HL-60/S4 treated with phorbol 12-myristate 13-acetate at 8.2 ng/mL for 4 days and 3 days (cell line): ENCODE data around the gene RPL18.

Experiments used
- in situ Hi-C: fragments of 300-500 bp; cut with MboI; formaldehyde crosslinking; loops from 2 replicates; pipeline ENCODE4 v1.15.0; 2022; ENCODE audit warnings: low sequenced_read_pairs

The RPL18 gene

DNA sequence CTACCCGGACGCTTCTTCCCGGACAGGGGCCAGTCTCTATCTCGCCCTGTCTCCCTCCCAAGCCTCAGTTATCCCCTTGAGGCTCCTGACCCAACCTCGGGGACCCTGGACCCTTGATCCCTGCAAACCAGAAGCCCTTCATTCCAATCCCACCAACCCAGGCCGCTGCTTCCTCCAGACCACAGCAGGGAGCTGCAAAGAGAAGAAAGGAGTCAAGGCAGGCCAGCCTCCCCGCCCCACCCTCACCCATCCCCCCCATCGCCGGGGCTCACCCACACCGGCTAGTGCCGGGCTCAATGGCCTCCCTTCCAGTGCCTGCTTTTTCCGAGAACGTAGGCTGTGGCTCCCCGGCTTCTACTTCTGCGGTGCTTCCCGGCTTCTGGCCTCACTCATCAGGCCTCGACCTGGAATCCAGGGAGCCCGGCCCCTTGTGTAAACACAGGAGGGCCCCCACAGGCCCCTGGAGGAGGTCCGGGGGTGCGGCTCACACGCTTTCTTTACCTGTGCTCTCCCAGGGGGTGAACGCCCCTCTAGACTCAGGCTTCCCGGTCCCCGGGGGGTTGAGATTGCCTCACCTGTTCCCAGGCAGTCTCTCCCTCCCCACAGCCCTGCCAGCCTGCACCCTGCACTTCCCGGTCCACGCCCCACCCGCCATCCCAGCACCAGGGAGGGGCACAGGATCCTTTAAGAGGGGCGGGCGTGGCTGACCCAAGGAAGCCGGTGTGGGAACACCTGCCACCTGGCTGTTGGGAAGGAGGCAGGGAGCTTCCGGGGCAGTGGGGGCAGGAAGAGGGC is 4.3 kb downstream of the RPL18 start, which contains the start of gene FAM83E:
Gene FAM83E, minus strand, starts transcription at position 641 of the 795 bp plus-strand sequence. CDS start 1,704 bp downstream, outside the sequence.
- in situ Hi-C loops = no loop called here

- in situ Hi-C loops = no loop called here
Observed at GRCh38 chr19:48613852-48614435, 5.0 kb downstream of the RPL18 start.

DNA sequence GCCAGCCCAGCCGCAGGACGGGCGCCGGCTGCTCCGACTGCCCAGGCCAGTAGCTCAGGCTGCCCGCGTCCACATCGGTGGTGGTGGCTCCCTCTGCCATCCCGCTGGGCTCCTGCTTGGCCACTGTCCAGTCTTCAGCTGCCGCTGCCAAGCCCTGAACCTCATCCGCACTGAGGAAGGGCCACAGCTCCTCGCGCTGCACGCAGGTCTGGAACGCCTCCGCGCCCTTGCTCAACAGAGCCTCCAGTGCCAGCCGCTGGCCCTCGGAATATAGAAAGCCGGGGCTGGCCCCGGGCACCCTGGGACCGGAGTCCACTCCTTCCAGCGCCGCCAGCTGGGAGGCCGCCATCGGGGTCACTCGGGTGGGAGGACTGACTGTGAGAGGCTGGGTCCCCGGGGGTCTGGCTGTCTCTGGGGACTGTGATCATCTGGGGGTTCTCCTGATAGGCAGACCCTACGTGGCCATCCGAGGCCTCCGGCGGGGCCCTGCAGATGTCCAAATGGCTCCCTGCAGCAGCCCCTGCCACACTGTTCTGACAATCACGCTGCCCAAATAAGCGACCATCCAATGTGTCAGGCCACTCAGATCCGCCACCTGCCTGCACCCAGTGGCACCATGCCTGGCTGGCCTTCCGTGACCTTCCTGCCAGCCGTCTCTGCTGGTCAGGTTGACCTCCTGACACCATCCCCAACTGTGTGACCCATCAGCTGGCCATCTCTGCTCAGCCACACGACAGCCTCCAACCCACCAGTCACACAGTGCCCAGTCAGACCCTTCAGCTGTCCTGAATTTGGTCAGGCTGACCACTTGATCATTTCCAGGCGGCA is 5.7 kb downstream of the RPL18 start:
- in situ Hi-C loops = no loop called here

GRCh38 chr19:48611872-48612271 is 7.1 kb downstream of the RPL18 start:
- in situ Hi-C loops = no loop called here

DNA sequence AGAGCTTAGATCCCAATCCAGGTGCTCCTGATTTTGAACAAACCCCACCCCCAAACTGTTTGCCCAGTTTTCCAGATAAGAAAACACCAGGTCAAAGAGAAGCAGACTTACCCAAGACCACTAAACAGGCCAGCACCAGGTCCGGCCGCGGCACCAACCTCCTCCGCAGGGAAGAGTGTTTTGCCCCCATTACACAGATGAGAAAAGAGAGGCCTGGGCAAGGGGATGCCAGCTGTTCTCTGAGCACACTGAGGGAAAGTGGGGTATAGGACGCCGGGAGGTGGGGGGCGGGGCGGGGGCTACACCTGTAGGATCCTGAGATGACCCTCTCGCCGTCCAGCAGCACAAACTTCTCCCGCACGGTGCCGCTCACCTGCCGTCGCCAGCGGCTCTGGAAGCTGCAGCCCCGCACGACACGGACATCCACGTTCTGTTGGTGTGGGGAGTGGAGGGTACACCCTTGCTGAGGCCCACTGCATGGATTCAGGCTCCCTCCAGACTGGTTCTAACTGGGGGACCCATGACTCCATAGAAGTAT is 9.3 kb downstream of the RPL18 start:
- in situ Hi-C loops = no loop called here

GRCh38 chr19:48608798-48609263 is 10.1 kb downstream of the RPL18 start:
- in situ Hi-C loops = no loop called here

DNA sequence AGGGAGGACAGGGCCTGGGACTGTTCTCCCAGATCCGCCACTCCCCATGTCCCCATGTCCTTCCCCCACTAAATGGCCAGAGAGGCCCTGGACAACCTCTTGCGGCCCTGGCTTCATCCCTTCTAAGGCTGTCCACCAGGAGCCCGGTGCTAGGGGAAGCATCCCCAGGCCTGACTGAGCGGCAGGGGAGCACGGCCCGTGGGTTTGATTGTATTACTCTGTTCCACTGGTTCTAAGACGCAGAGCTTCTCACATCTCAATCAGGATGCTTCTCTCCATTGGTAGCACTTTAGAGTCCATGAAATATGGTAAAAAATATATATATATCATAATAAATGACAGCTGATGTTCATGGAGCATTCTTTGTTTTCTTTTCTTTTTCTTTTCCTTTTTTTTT is 11.6 kb downstream of the RPL18 start:
- in situ Hi-C loops = no loop called here

DNA sequence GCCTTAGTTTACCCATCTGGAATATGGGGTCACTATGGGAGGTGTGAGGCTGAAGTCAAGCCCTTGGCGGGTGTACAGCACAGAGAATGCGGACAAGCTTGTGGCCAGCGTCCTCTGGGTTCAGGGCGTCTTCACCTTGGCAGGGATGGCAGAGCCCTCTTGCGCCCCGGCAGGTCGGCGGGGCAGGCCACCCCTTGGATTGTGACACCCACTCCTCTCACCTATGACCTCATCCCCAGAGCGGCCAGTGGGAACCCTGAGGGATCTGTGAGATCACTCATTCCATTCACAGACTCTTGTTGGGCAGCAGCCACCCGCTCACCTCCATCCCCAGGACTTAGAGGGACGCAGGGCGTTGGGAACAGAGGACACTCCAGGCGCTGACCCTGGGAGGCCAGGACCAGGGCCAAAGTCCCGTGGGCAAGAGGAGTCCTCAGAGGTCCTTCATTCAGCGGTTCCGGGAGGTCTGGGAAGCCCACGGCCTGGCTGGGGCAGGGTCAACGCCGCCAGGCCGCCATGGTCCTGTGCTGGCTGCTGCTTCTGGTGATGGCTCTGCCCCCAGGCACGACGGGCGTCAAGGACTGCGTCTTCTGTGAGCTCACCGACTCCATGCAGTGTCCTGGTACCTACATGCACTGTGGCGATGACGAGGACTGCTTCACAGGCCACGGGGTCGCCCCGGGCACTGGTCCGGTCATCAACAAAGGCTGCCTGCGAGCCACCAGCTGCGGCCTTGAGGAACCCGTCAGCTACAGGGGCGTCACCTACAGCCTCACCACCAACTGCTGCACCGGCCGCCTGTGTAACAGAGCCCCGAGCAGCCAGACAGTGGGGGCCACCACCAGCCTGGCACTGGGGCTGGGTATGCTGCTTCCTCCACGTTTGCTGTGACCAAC is 12.3 kb downstream of the RPL18 start, which contains the start of gene SPACA4:
Gene SPACA4, plus strand, starts transcription at position 280 of the 896 bp plus-strand sequence. Its CDS starts 237 bp downstream, at position 517.
- in situ Hi-C loops = no loop called here

GRCh38 chr19:48603850-48604249 is 15.1 kb downstream of the RPL18 start:
- in situ Hi-C loops = no loop called here

DNA sequence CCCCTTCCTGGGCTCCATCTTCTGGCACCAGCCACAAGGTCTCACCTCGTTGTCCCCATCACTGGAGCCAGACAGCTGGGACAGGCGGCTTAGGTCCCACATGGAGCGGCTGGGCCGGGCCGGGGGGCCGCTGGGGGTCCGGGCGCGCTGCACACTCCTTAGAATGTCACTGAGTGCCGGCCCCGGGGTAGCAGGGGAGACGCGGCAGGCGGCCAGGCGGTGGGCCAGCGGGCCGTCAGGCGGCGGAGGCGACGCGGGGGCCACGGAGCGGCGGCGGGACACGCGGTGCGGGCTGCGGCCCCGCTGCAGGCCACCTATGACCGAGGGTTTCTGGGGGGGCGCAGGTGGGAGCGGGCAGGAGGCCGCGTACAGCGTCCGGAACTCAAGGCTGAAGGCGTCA is 15.5 kb downstream of the RPL18 start:
- in situ Hi-C loops = no loop called here

GRCh38 chr19:48603001-48603400 is 16.0 kb downstream of the RPL18 start:
- in situ Hi-C loops = no loop called here

GRCh38 chr19:48600679-48601417 is 18.1 kb downstream of the RPL18 start:
- in situ Hi-C loops = no loop called here

DNA sequence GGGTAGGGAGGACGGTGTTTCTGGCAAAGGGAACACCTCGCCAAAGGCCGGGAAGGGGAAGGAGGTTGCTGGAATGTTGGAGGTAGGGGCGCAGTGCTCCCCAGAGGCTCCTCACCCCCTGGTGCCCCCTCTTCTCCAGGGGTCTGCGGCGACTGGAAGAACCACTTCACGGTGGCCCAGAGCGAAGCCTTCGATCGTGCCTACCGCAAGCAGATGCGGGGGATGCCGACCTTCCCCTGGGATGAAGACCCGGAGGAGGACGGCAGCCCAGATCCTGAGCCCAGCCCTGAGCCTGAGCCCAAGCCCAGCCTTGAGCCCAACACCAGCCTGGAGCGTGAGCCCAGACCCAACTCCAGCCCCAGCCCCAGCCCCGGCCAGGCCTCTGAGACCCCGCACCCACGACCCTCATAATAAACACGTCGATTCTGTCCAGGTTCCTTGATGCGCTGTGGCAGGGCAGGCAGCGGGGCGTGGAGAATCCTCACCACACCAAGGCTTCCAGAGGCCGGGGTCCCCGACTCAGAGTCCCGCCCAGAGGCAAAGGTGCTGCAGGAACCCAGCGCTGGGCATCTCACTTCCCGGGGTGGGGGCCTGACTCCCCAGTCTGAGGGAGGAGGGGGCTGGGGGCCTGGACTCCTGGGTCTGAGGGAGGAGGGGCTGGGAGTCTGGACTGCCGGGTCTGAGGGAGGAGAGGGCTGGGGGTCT is 19.8 kb downstream of the RPL18 start:
- in situ Hi-C loops = loop anchor here (25.0 kb wide), 1 partner anchor 287 kb away; a partner anchor contains a TSS

- in situ Hi-C loops = loop anchor here (25.0 kb wide), 1 partner anchor 285 kb away; a partner anchor contains a TSS
Observed at GRCh38 chr19:48596679-48597465, 22.1 kb downstream of the RPL18 start.

DNA sequence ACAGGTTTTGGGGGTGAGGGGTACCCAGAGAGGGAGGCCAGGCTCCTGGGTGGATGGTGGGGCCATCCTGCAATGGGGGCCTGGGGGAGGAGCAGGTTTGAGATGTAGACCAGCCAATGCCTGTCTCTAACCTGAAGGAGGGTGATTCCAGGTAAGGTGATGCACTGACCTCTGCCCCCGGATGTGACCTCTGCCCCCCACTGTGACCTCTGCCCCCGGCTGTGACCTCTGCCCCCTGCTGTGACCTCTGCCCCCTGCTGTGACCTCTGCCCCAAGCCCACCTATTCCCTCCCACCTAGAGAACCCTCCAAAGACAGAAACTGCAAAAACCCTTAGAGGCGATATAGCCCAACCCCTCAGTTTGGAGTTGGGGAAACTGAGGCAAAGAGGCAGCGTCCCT is 22.7 kb downstream of the RPL18 start:
- in situ Hi-C loops = loop anchor here (25.0 kb wide), 1 partner anchor 284 kb away; a partner anchor contains a TSS

DNA sequence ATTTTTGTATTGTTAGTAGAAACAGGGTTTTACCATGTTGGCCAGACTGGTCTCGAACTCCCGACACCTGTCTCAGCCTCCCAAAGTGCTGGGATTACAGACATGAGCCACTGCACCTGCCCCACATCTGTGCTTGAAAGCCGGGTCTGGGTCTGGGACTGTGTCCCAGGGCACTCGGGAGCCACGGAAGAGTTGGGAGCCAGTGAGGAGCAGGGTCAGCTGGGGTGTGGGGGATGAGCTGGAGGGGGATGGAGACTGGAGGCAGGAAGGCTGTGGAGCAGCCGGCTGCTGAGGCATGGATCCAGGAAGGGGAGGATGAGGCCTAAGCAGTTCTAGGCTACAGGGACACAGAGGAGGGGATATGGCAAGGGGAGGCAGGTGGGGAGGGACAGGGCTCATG is 23.1 kb downstream of the RPL18 start:
- in situ Hi-C loops = loop anchor here (25.0 kb wide), 1 partner anchor 284 kb away; a partner anchor contains a TSS

DNA sequence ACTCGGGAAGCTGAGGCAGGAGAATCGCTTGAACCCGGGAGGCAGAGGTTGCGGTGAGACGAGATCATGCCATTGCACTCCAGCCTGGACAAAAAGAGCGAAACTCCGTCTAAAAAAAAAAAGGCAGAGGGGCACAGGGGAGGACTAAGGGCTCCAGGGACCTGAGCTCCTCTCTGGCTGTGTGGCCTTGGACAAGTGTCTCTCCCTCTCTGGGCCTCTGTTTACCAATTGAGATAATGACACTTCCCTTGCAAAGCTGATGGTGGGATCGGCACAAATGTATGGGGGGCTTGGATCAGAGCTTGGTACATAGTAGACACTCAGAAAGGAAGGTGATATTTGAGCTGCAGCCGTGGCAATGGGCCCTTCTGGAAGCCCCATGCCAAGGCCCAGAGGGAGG is 23.8 kb downstream of the RPL18 start:
- in situ Hi-C loops = loop anchor here (25.0 kb wide), 1 partner anchor 283 kb away; a partner anchor contains a TSS

GRCh38 chr19:48591021-48591420 is 28.0 kb downstream of the RPL18 start:
- in situ Hi-C loops = loop anchor here (25.0 kb wide), 1 partner anchor 279 kb away; a partner anchor contains a TSS
